ENCODE results near the gene SLC17A4. TPM values are rescaled to one million over a fixed set of nuclear protein-coding genes. Genes with fewer than 3 reads are reported as not detected.

SLC17A4 gene
- total and polyA plus RNA-seq, 7 experiments from 2014 or later = not detected

DNA sequence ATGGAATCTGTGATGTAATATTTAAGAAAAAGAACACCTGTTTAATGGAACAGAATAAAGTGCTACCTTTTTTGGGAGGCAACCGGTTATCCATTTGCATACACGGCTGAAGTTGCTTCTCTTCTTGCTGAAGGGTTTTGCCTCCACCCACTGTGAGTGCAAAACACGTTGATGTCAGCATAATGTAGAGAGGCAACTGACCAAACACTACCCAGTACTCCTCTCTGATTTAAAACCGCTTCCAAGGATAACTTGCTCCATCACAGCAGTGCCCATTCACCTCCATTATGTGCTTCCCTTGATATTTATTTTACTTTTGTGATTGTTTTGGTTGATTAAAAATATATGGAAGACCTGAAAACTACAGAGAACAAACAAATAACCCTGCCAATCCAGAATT lies 75.9 kb downstream of the SLC17A4 start:
- Histone ChIP-seq H3K4me1 (ENCODE audit: control insufficient read depth in 2 of 2, insufficient read depth in 2 of 2, low read length in 2 of 2) (no peaks in the 10 kb centered on the region), H3K36me3 (ENCODE audit: control insufficient read depth in 2 of 3, insufficient read depth in 3 of 3, low read length in 3 of 3) (no peaks in the 10 kb centered on the region), H3K4me3 (ENCODE audit: low read length) (no peak overlapping the region), H3K27ac (ENCODE audit: low read depth, low read length) (no peak overlapping the region), H3K27me3 (ENCODE audit: control insufficient read depth in 2 of 2, insufficient read depth in 2 of 2, low read length in 2 of 2) (peaks cover 0 to 3% of the 10 kb centered on the region in 2 donors), H3K9me3 (ENCODE audit: control insufficient read depth in 2 of 3, low read length in 3 of 3) (no peaks in the 10 kb centered on the region)
- POLR2A ChIA-PET = no interaction called here
- H3K27ac Mint-ChIP-seq = no peak overlapping the region
- CTCF ChIA-PET = no interaction called here
- intact Hi-C loops (cut with micrococcal nuclease) = no loop called here
- peaks cover 0 to 4% (median 0%) of the 10 kb centered on the region in 7 donors for H3K4me1 Mint-ChIP-seq
- peaks cover 0 to 13% (median 5%) of the 10 kb centered on the region in 11 donors for H3K9me3 Mint-ChIP-seq
- peaks cover 0 to 9% (median 0%) of the 10 kb centered on the region in 5 donors for H3K36me3 Mint-ChIP-seq
- H3K4me3 Mint-ChIP-seq = no peak overlapping the region
- peaks cover 19 to 37% (median 28%) of the 10 kb centered on the region in 5 donors for H3K27me3 Mint-ChIP-seq
- ATAC-seq (no peak), DNase-seq (no peak)

Other genes with a start within 250 kb of the SLC17A4 start
- not detected for gene SCGN, start 102.5 kb upstream of the SLC17A4 start, total RNA-seq
- not detected for gene SCGN, start 102.5 kb upstream of the SLC17A4 start, polyA plus RNA-seq
- not detected for gene SLC17A1, start 77.3 kb downstream of the SLC17A4 start, total RNA-seq
- gene SLC17A1, start 77.3 kb downstream of the SLC17A4 start, polyA plus RNA-seq = not detected
- gene SLC17A3, start 119.5 kb downstream of the SLC17A4 start, total RNA-seq = under 1 TPM in 1 of 5 experiments, not detected in 4; 0.36 TPM
- not detected for gene SLC17A3, start 119.5 kb downstream of the SLC17A4 start, polyA plus RNA-seq
- gene SLC17A2, start 175.9 kb downstream of the SLC17A4 start, total RNA-seq = under 1 TPM in 1 of 5 experiments, not detected in 4; 0.15 TPM
- not detected for gene SLC17A2, start 175.9 kb downstream of the SLC17A4 start, polyA plus RNA-seq
- 10 to 100 TPM; 17.4 to 32.8 (median 29.9) TPM for gene TRIM38, start 208.1 kb downstream of the SLC17A4 start, total RNA-seq
- 1 to 10 TPM; 4.4 to 9.5 TPM for gene TRIM38, start 208.1 kb downstream of the SLC17A4 start, polyA plus RNA-seq

Measured in naive thymus-derived CD4-positive, alpha-beta T cell (primary cell).